Measurements from ENCODE around the gene NEAT1.

GRCh38 chr11:65388731-65389130 lies 33.9 kb upstream of the NEAT1 start:
- TF ChIP-seq GATA3 (IDR thresholded peaks at IDR 0.05; ENCODE audit: low read depth, low read length), result no peak
- no peak for TF ChIP-seq GATA2 (IDR thresholded peaks at IDR 0.05; ENCODE audit: low read depth, low read length)
